HUES48 (cell line): ENCODE data around the gene ARHGEF2.

Experiments used
- H3K27ac ChIP-seq: one replicate; pipeline ENCODE4 v1.7.0; 2013; ENCODE audit warnings: low read depth, low read length, inconsistent platforms
- H3K27me3 ChIP-seq: 2 replicates; pipeline ENCODE4 v1.6.1; 2013; ENCODE audit warnings: mild to moderate bottlenecking, low read length; ENCODE audit not compliant: control insufficient read depth, insufficient read depth
- H3K36me3 ChIP-seq: 2 replicates; pipeline ENCODE4 v1.6.1; 2013; ENCODE audit warnings: low read length; ENCODE audit not compliant: control insufficient read depth, insufficient read depth
- H3K4me1 ChIP-seq: 2 replicates; pipeline ENCODE4 v1.6.1; 2013; ENCODE audit warnings: mild to moderate bottlenecking, low read length; ENCODE audit not compliant: control insufficient read depth, insufficient read depth
- H3K4me3 ChIP-seq: 2 replicates; pipeline ENCODE4 v1.5.1; 2013; ENCODE audit warnings: mild to moderate bottlenecking, low read depth, low read length
- H3K9ac ChIP-seq: 2 replicates; pipeline ENCODE4 v1.6.1; 2013; ENCODE audit warnings: mild to moderate bottlenecking, low read depth, low read length, moderate library complexity
- H3K9me3 ChIP-seq: 2 replicates; pipeline ENCODE4 v1.6.1; 2013; ENCODE audit warnings: low read length; ENCODE audit not compliant: control insufficient read depth, insufficient read depth

Gene ARHGEF2

GRCh38 chr1:155977690-155978324 lies 540 bp downstream of the ARHGEF2 start:
- Histone ChIP-seq H3K27ac (peak overlapping the region; percentile 92), H3K9ac (peak overlapping the region; percentile 91), H3K9me3 (no peaks in the 10 kb centered on the region), H3K36me3 (0 out of 2 replicates have a peak, but pooled peaks cover 4% of the 10 kb centered on the region), H3K4me1 (peaks cover 54% of the 10 kb centered on the region), H3K4me3 (peak overlapping the region; percentile 85), H3K27me3 (no peaks in the 10 kb centered on the region)

- H3K27ac ChIP-seq: peak overlapping the region; percentile 92
- H3K9me3 ChIP-seq: no peaks in the 10 kb centered on the region
- peak overlapping the region; percentile 85 for H3K4me3 ChIP-seq
- no peaks in the 10 kb centered on the region for H3K27me3 ChIP-seq
- 0 out of 2 replicates have a peak, but pooled peaks cover 4% of the 10 kb centered on the region for H3K36me3 ChIP-seq
- H3K9ac ChIP-seq: peak overlapping the region; percentile 91
- H3K4me1 ChIP-seq: peaks cover 54% of the 10 kb centered on the region
Measured at GRCh38 chr1:155976913-155977689, 1.2 kb downstream of the ARHGEF2 start.

GRCh38 chr1:155976062-155976912 lies 2.1 kb downstream of the ARHGEF2 start:
- no peak overlapping the region for H3K9ac ChIP-seq
- no peaks in the 10 kb centered on the region for H3K9me3 ChIP-seq
- H3K27ac ChIP-seq: peak overlapping the region; percentile 92
- peak overlapping the region; percentile 85 for H3K4me3 ChIP-seq
- H3K4me1 ChIP-seq: peaks cover 54% of the 10 kb centered on the region
- 0 out of 2 replicates have a peak, but pooled peaks cover 4% of the 10 kb centered on the region for H3K36me3 ChIP-seq
- H3K27me3 ChIP-seq: no peaks in the 10 kb centered on the region

GRCh38 chr1:155975375-155976061 lies 2.8 kb downstream of the ARHGEF2 start:
- Histone ChIP-seq H3K27me3 (no peaks in the 10 kb centered on the region), H3K4me1 (peaks cover 55% of the 10 kb centered on the region), H3K4me3 (peak overlapping the region; percentile 85), H3K27ac (peak overlapping the region; percentile 58), H3K9ac (no peak overlapping the region), H3K36me3 (0 out of 2 replicates have a peak, but pooled peaks cover 4% of the 10 kb centered on the region), H3K9me3 (no peaks in the 10 kb centered on the region)

GRCh38 chr1:155974208-155975115 lies 3.9 kb downstream of the ARHGEF2 start:
- Histone ChIP-seq H3K9me3 (no peaks in the 10 kb centered on the region), H3K4me3 (peak overlapping the region; percentile 85; the same call in 1 of the 2 replicates)

GRCh38 chr1:155973723-155974122 lies 4.6 kb downstream of the ARHGEF2 start:
- H3K9ac ChIP-seq: no peak overlapping the region
- H3K9me3 ChIP-seq: no peaks in the 10 kb centered on the region
- peaks cover 50% of the 10 kb centered on the region for H3K4me1 ChIP-seq
- H3K4me3 ChIP-seq: no peak overlapping the region
- H3K27me3 ChIP-seq: no peaks in the 10 kb centered on the region
- H3K36me3 ChIP-seq: peaks cover 14% of the 10 kb centered on the region
- H3K27ac ChIP-seq: no peak overlapping the region

More at GRCh38 chr1:155974208-155975115, 3.9 kb downstream of the ARHGEF2 start:
- Histone ChIP-seq H3K36me3 (peaks cover 7% of the 10 kb centered on the region), H3K27ac (no peak overlapping the region), H3K27me3 (no peaks in the 10 kb centered on the region), H3K4me1 (peaks cover 52% of the 10 kb centered on the region), H3K9ac (no peak overlapping the region)

- no peak overlapping the region for H3K9ac ChIP-seq
- no peaks in the 10 kb centered on the region for H3K9me3 ChIP-seq
- no peak overlapping the region for H3K4me3 ChIP-seq
- H3K36me3 ChIP-seq: peaks cover 29% of the 10 kb centered on the region
- H3K4me1 ChIP-seq: peaks cover 63% of the 10 kb centered on the region
- no peaks in the 10 kb centered on the region for H3K27me3 ChIP-seq
- no peak overlapping the region for H3K27ac ChIP-seq
Measured at GRCh38 chr1:155971910-155972809, 6.2 kb downstream of the ARHGEF2 start.

GRCh38 chr1:155970531-155971167 lies 7.7 kb downstream of the ARHGEF2 start:
- no peaks in the 10 kb centered on the region for H3K9me3 ChIP-seq
- H3K27ac ChIP-seq: peak overlapping the region; percentile 44
- H3K9ac ChIP-seq: no peak overlapping the region
- H3K4me1 ChIP-seq: peaks cover 51% of the 10 kb centered on the region
- no peak overlapping the region for H3K4me3 ChIP-seq
- no peaks in the 10 kb centered on the region for H3K27me3 ChIP-seq
- peaks cover 44% of the 10 kb centered on the region for H3K36me3 ChIP-seq

GRCh38 chr1:155969377-155969791 lies 9.0 kb downstream of the ARHGEF2 start:
- Histone ChIP-seq H3K9me3 (no peaks in the 10 kb centered on the region), H3K36me3 (peaks cover 57% of the 10 kb centered on the region), H3K9ac (no peak overlapping the region), H3K4me1 (peaks cover 38% of the 10 kb centered on the region), H3K27me3 (no peaks in the 10 kb centered on the region), H3K27ac (no peak overlapping the region), H3K4me3 (no peak overlapping the region)
